Bronchial epithelial cell (primary cell): Measurements from ENCODE around the gene AKAP6. TPM values are rescaled to one million over a fixed set of nuclear protein-coding genes. Genes with fewer than 3 reads are reported as not detected.

Source experiments
- DNase-seq: peaks from one replicate; pipeline ENCODE4 v3.0.0-alpha.2; 2010; ENCODE audit warnings: low read depth
- FAIRE-seq: peaks from 2 replicates; lab custom pipeline; 2011; peaks lifted over from hg19 to GRCh38; lab: Jason Lieb, UNC
- H3K27me3 ChIP-seq: 2 replicates; pipeline ENCODE4 v1.5.1; 2011; ENCODE audit warnings: low read length; ENCODE audit not compliant: control insufficient read depth, insufficient read depth
- H3K36me3 ChIP-seq: 2 replicates; pipeline ENCODE4 v1.5.1; 2011; ENCODE audit warnings: low read length; ENCODE audit not compliant: control insufficient read depth, insufficient read depth
- H3K4me3 ChIP-seq: 2 replicates; pipeline ENCODE4 v1.5.1; 2011; ENCODE audit warnings: mild to moderate bottlenecking, low read depth, low read length, control low read depth
- total RNA-seq: library from RNA; depleted of rRNA; stranded (reverse); fragments of >200 nt; gene quantifications from 2 replicates; pipeline ENCODE4 v1.2.1, GENCODE V29; 2014
- TF ChIP-seq, protein P1 (sequence below): IDR thresholded peaks from 2 replicates; pipeline ENCODE4 v1.5.1; 2011; ENCODE audit warnings: mild to moderate bottlenecking, moderate library complexity, low read length, control low read depth, inconsistent platforms; ENCODE audit not compliant: insufficient read depth, severe bottlenecking

AKAP6 gene
- total RNA-seq, 1 donor from 2014 or later: 4.2 TPM

DNA sequence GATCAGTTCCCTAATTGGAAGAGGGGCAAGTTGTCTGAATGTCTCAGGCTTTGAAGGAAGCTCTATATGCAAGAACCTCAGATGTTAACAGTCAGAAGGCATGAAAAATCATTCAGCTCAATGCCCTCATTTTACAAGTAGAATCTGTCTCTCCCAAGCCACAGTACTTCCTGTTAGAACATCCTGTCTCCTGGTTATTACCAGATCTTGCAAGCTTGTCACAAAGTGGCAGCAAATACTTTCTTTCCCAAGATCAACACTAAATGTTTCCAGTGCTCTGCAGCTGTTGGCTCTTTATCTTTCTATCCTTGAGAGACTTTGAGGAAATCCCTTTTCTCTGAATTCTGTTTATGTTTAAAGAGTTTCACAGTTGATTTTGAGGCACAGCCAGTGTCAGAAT lies 235.5 kb downstream of the AKAP6 start:
- H3K27me3 ChIP-seq: no peaks in the 10 kb centered on the region
- no peak for DNase-seq

DNA sequence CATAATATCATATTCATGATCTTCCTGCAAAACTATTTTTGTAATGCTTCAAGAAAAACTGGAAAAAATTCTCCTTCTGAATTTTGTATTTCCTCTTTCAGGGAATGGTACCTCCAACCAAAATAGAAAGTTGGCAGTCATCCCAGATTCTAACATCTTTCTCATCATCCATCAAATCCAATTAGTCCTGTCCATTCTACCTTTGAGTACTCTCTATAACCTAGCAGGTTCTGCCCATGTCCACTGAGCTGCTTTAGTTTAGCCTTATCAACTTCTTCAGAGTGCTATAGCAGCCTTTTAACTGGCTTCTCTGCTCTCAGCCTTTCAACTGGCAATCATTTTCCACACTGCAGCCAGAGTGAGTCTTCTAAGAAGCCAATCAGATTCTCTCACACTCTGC lies 236.2 kb downstream of the AKAP6 start:
- Histone ChIP-seq H3K27me3 (no peaks in the 10 kb centered on the region), H3K36me3 (no peaks in the 10 kb centered on the region), H3K4me3 (no peak overlapping the region)
- TF ChIP-seq, protein P1, sequence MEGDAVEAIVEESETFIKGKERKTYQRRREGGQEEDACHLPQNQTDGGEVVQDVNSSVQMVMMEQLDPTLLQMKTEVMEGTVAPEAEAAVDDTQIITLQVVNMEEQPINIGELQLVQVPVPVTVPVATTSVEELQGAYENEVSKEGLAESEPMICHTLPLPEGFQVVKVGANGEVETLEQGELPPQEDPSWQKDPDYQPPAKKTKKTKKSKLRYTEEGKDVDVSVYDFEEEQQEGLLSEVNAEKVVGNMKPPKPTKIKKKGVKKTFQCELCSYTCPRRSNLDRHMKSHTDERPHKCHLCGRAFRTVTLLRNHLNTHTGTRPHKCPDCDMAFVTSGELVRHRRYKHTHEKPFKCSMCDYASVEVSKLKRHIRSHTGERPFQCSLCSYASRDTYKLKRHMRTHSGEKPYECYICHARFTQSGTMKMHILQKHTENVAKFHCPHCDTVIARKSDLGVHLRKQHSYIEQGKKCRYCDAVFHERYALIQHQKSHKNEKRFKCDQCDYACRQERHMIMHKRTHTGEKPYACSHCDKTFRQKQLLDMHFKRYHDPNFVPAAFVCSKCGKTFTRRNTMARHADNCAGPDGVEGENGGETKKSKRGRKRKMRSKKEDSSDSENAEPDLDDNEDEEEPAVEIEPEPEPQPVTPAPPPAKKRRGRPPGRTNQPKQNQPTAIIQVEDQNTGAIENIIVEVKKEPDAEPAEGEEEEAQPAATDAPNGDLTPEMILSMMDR: no peak
- DNase-seq (no peak), FAIRE-seq (no peak)

More for the DNA sequence above, 235.5 kb downstream of the AKAP6 start:
- Histone ChIP-seq H3K4me3 (no peak overlapping the region), H3K36me3 (no peaks in the 10 kb centered on the region)
- TF ChIP-seq, protein P1: no peak
- FAIRE-seq: no peak

DNA sequence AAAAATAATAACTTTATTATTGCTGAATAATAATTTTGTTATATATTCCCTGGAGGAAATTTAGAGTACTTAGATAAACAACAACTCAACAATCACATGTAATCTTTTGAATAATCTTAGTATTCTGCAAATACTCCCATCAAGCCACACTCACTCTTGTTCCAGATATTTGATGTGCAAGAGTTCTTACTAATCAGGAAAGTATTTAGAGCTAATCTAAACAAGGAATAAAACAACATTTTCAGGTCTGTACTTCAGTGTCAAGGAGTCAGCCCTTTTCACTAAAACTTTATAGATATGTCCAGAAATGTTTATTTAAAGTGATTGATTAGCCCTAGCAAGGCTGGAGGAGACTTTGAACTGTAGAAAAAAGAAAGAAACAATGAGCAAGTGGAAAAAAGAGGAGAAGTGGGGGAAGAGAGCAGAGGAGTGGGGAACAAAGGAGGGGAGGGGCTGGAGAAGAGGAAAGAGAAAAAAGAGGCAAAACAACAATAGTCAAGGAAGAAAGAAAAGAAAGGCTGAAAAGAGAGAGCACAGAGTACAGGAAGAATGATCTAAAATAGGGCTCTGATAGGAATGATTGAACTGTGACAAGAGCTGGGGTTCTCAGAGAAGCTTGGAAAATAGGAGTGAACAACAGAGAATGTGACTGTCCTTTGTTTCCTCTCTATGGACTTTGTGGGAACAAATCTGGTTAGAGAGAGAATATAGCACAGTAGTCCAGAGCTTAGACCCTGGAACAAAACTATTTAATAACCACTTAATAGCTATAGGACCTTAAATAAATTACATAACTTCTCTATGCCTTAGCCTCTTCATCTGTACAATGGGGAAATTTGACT lies 238.7 kb downstream of the AKAP6 start:
- FAIRE-seq (no peak), DNase-seq (peak; percentile 18)
- no peak overlapping the region for H3K4me3 ChIP-seq
- no peaks in the 10 kb centered on the region for H3K27me3 ChIP-seq
- H3K36me3 ChIP-seq: no peaks in the 10 kb centered on the region
- TF ChIP-seq, protein P1: no peak

DNA sequence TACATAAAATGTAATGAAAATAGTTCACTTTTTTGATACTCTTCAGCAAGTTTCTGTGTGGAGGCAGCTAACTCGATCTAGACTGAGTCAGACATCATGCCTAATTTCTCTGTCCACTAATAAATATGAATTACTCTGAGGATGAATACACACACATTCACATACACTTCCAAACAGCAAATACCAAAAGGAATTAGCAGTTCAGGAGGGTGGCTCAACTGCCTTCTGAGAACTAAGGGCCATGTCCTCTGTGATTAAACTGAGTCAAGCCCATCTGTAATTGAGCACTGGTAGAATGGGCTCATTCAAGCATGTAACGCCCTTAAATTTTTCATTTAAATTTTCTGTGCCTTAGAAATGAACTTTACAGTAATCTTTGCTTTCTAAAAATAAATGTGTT lies 242.5 kb downstream of the AKAP6 start:
- Histone ChIP-seq H3K4me3 (no peak overlapping the region), H3K27me3 (no peaks in the 10 kb centered on the region), H3K36me3 (no peaks in the 10 kb centered on the region)
- DNase-seq: no peak
- TF ChIP-seq, protein P1: no peak
- no peak for FAIRE-seq

DNA sequence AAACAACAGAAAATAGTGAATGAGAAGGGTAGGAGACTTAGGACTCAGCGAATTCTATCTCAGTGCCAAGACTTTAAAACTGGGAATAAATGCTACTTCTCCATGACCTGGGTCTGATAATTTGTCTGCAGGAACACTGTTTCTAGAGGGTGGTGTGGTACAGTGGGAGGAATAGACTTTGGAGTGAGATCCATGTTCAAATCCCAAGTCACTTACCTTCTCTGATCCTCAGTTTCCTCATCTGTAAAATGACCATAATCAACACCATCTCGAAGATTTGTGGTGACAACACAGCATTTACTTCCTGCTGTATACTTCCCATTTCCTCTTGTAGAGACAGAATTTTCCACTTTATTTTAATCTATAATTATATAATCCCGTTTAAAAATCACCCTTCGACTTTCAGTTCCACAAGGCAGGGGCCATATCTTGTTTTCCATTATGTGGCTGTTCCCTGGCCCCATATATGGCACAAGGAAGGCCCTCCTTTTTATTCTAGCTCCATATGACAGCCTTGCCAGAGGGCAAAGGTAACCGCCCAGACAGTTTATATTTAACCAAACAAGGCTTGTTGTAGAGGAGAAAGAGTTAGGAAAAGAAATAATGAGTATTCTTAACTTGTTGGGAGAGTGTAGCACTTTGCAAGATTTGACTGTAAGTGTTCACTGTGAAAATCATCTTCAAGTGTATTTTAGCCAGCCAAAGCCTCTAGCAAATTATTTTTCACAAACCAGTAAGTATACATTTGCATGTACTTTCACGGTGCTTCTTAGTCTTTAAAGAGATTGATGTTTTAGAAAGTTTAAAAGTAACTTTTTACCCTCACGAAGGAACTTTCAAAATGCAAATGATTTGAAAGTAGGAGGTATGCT lies 243.1 kb downstream of the AKAP6 start:
- Histone ChIP-seq H3K36me3 (no peaks in the 10 kb centered on the region), H3K4me3 (no peak overlapping the region), H3K27me3 (no peaks in the 10 kb centered on the region)
- FAIRE-seq (no peak), DNase-seq (no peak)
- TF ChIP-seq, protein P1: no peak
